ENCODE results near the gene RAI14. TPM values are rescaled to one million over a fixed set of nuclear protein-coding genes. Genes with fewer than 3 reads are reported as not detected.

RAI14 gene
- total and polyA plus RNA-seq, 2 experiments from 2014 or later, result 42.2 to 49.6 TPM

DNA sequence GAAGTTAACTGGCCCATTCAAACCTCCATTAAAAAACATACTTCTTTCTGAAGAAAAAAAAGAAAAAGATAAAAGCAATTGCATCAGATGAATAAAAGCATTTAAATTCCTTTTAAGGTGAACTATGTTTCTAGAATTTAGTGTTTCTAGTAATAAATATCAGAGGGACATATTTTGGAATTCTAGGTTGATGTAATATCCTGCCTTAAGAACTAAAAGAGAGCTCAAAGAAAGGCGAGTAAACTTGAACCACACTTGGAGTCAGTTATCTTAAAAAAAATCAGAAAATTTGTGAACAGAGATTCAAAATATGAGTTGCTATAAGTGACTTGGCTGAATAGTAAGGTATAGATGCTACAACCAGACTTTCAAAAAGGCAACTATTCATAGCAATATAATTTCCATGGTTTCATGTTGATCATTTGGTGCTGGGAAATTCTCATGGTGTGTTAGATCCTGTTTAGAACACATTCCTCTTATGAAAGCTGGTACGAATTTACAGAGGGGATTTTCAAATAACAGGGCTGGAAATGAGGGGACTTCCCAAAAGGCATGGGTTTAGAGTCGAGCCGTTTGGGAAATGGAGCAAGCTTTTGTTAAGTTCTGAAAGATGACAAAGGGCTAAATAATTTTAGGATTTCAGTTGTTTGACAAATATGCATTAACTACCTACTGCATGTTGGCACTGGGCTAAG lies 37.6 kb upstream of the RAI14 start:
- 76% methylated on average over 4 of the region's 4 CpGs for WGBS (ENCODE audit: low lambda C conversion rate, missing lambda C conversion rate)

DNA sequence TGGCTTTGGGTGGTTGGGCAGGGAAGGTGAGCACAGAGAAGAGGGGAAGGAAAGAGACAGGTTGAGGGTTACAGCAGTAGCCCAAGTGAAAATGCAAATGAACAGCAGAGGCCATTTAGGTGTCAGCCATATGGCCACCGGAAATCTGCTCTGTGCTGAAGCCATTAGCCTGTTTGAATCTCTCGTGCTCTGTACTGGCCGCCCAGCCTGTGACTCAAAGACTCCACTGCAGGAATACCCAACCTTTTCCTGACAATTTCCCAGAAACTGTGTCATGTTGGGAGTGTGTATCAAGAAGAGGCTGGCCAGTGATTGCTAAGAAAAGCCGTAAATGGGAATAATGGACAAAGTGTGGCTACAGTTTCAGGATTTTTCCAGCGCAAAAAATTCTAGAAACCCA lies 35.9 kb upstream of the RAI14 start:
- no peak overlapping the region for H3K4me2 ChIP-seq
- H3K9me2 ChIP-seq (replicated peaks; ENCODE audit: insufficient read depth), result no peaks in the 10 kb centered on the region
- TF ChIP-seq, protein P1, sequence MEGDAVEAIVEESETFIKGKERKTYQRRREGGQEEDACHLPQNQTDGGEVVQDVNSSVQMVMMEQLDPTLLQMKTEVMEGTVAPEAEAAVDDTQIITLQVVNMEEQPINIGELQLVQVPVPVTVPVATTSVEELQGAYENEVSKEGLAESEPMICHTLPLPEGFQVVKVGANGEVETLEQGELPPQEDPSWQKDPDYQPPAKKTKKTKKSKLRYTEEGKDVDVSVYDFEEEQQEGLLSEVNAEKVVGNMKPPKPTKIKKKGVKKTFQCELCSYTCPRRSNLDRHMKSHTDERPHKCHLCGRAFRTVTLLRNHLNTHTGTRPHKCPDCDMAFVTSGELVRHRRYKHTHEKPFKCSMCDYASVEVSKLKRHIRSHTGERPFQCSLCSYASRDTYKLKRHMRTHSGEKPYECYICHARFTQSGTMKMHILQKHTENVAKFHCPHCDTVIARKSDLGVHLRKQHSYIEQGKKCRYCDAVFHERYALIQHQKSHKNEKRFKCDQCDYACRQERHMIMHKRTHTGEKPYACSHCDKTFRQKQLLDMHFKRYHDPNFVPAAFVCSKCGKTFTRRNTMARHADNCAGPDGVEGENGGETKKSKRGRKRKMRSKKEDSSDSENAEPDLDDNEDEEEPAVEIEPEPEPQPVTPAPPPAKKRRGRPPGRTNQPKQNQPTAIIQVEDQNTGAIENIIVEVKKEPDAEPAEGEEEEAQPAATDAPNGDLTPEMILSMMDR (IDR thresholded peaks at IDR 0.05; ENCODE audit: poor library complexity), result no peak
- TF ChIP-seq EZH2 (IDR thresholded peaks at IDR 0.05; ENCODE audit: borderline replicate concordance) (no peak), EZH2phosphoT487 (IDR thresholded peaks at IDR 0.05; ENCODE audit: low read depth, severe bottlenecking, unreplicated experiment) (no peak)
- WGBS (ENCODE audit: low lambda C conversion rate, missing lambda C conversion rate), result 89% methylated on average over 5 of the region's 5 CpGs
- H3K4me1 ChIP-seq (ENCODE audit: insufficient read depth), result peaks cover 3% of the 10 kb centered on the region
- no peaks in the 10 kb centered on the region for H3K79me2 ChIP-seq
- no peaks in the 10 kb centered on the region for H3K9me3 ChIP-seq (ENCODE audit: low read depth)
- H3K4me3 ChIP-seq, result no peak overlapping the region
- H4K20me1 ChIP-seq (ENCODE audit: insufficient read depth, poor library complexity, severe bottlenecking), result no peaks in the 10 kb centered on the region
- no peaks in the 10 kb centered on the region for H3K36me3 ChIP-seq (replicated peaks; ENCODE audit: insufficient read depth, low read depth)
- no peaks in the 10 kb centered on the region for H3K27me3 ChIP-seq
- DNase-seq (ENCODE audit: low spot score), result no peak
- H2AFZ ChIP-seq, result no peak overlapping the region
- no peak overlapping the region for H3K27ac ChIP-seq

More for the DNA sequence above, 37.6 kb upstream of the RAI14 start:
- H3K4me1 ChIP-seq (ENCODE audit: insufficient read depth), result peaks cover 3% of the 10 kb centered on the region
- H3K27ac ChIP-seq, result no peak overlapping the region
- no peak for DNase-seq (ENCODE audit: low spot score)
- no peak for TF ChIP-seq EZH2phosphoT487 (IDR thresholded peaks at IDR 0.05; ENCODE audit: low read depth, severe bottlenecking, unreplicated experiment)
- TF ChIP-seq, protein P1 (IDR thresholded peaks at IDR 0.05; ENCODE audit: poor library complexity), result no peak
- TF ChIP-seq EZH2 (IDR thresholded peaks at IDR 0.05; ENCODE audit: borderline replicate concordance), result no peak
- H3K27me3 ChIP-seq, result no peaks in the 10 kb centered on the region
- no peak overlapping the region for H3K4me3 ChIP-seq
- H3K36me3 ChIP-seq (replicated peaks; ENCODE audit: insufficient read depth, low read depth), result no peaks in the 10 kb centered on the region
- no peaks in the 10 kb centered on the region for H3K79me2 ChIP-seq
- no peak overlapping the region for H3K4me2 ChIP-seq
- no peaks in the 10 kb centered on the region for H4K20me1 ChIP-seq (ENCODE audit: insufficient read depth, poor library complexity, severe bottlenecking)
- H3K9me3 ChIP-seq (ENCODE audit: low read depth), result no peaks in the 10 kb centered on the region
- no peaks in the 10 kb centered on the region for H3K9me2 ChIP-seq (replicated peaks; ENCODE audit: insufficient read depth)
- H2AFZ ChIP-seq, result no peak overlapping the region

DNA sequence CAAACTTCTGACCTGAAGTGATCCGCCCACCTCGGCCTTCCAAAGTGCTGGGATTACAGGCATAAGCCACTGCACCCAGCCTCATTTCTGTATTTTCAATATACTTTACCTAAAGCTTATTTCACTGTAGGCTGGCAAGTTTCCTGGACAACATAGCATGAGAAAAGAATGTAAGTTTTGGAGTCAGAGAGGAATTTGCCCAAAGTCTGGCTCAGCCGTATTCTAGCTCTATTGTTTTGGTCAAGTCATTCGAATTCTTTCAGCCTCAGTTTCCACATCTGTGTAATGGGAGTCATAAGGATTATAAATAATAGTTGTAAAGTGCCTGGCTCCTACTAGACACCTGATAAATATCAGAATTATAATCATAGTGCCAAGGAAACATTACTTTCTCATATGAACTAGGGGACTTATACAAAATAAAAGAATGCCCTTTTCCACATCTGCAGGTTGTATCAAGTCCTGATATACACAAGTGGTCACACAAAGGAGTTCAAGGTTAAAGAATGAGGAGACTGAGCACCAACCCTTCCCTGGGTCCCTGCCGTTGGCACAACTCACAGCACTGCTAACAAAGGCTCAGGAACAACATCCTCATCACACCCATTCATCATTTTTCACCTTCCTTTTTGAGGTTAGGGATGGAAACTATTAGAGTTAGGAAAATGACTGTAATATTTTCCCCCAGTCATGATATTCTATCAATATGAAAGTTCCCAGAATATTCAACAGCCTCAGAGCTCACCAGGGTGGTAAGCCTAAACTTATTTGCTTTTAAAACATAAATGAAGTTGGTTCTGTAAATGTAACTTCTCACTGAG lies 34.6 kb upstream of the RAI14 start:
- Histone ChIP-seq H4K20me1 (ENCODE audit: insufficient read depth, poor library complexity, severe bottlenecking) (no peaks in the 10 kb centered on the region), H3K4me2 (peak overlapping the region; percentile 5), H3K79me2 (no peaks in the 10 kb centered on the region), H3K27me3 (no peaks in the 10 kb centered on the region), H3K27ac (peak overlapping the region; percentile 18), H3K4me1 (ENCODE audit: insufficient read depth) (peaks cover 3% of the 10 kb centered on the region), H2AFZ (no peak overlapping the region), H3K9me2 (replicated peaks; ENCODE audit: insufficient read depth) (no peaks in the 10 kb centered on the region), H3K36me3 (replicated peaks; ENCODE audit: insufficient read depth, low read depth) (no peaks in the 10 kb centered on the region), H3K4me3 (no peak overlapping the region), H3K9me3 (ENCODE audit: low read depth) (no peaks in the 10 kb centered on the region)
- TF ChIP-seq EZH2 (IDR thresholded peaks at IDR 0.05; ENCODE audit: borderline replicate concordance), result no peak
- TF ChIP-seq EZH2phosphoT487 (IDR thresholded peaks at IDR 0.05; ENCODE audit: low read depth, severe bottlenecking, unreplicated experiment), result no peak
- TF ChIP-seq, protein P1 (IDR thresholded peaks at IDR 0.05; ENCODE audit: poor library complexity), result no peak
- DNase-seq (ENCODE audit: low spot score), result no peak
- WGBS (ENCODE audit: low lambda C conversion rate, missing lambda C conversion rate), result 75% methylated on average over 5 of the region's 5 CpGs
